Stimulated activated memory B cell treated with anti-CD40 and anti-IgM and Interleukin-4, amounts not matched to agents 10 μg/mL and 1 μg/mL and 100 μg/mL, for 72 hours (primary cell): ENCODE measurements around the gene PDZD8.

Source experiments
- ATAC-seq: fragments of 150-1000 bp; cut with Tn5 transposase; 2 replicates; pipeline ENCODE4 v1.10.0; 2021
- H3K27ac Mint-ChIP-seq: one replicate; pipeline ENCODE4 v1.8.0; 2022; ENCODE audit warnings: mild to moderate bottlenecking, mixed read lengths
- H3K27me3 Mint-ChIP-seq: one replicate; pipeline ENCODE4 v1.8.0; 2022; ENCODE audit warnings: mixed read lengths
- H3K36me3 Mint-ChIP-seq: one replicate; pipeline ENCODE4 v1.8.0; 2022; ENCODE audit warnings: mixed read lengths
- H3K4me1 Mint-ChIP-seq: one replicate; pipeline ENCODE4 v1.8.0; 2022; ENCODE audit warnings: mixed read lengths
- H3K4me3 Mint-ChIP-seq: one replicate; pipeline ENCODE4 v1.8.0; 2022; ENCODE audit warnings: mild to moderate bottlenecking, moderate library complexity, mixed read lengths
- H3K9me3 Mint-ChIP-seq: one replicate; pipeline ENCODE4 v1.8.0; 2022; ENCODE audit warnings: mixed read lengths

Gene PDZD8

DNA sequence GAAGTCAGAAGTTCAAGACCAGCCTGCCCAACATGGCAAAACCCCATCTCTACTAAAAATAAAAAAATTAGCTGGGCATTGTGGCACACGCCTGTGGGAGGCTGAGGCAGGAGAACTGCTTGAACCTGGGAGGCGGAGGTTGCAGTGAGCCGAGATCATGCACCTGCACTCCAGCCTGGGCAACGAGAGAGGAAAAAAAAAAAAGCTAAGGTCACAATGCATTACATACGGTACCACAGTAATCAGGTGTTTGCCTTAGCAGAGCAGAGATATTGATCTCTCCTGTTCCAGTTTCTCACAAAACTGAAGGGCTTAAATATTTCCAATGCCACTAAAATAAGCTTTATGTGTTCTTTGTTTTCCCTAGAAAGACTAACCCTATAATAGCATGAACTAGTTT, 7.5 kb downstream of the PDZD8 start:
- H3K4me1 Mint-ChIP-seq, result peaks cover 60% of the 10 kb centered on the region
- H3K9me3 Mint-ChIP-seq, result no peaks in the 10 kb centered on the region
- peaks cover 7% of the 10 kb centered on the region for H3K36me3 Mint-ChIP-seq
- H3K27me3 Mint-ChIP-seq, result no peaks in the 10 kb centered on the region
- H3K4me3 Mint-ChIP-seq, result no peak overlapping the region
- no peak for ATAC-seq
- H3K27ac Mint-ChIP-seq, result no peak overlapping the region

DNA sequence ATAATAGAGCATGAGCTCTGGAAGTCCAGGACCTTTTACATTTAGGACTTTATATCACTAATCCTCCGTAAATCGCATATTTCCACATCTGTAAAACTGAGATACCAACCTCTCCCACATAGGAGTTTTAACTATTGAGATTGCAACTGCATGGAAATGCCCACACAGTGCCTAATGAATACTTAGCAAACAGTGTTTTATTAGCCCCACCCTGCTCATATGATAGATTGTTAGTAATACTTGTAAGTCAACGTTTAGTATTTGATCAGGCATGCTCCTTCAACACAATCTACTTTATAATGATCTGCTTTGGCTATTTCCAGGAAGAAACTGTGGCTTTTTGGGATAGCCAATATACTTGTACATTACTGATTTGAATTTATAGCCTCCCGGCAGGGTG, 8.5 kb downstream of the PDZD8 start:
- no peak overlapping the region for H3K27ac Mint-ChIP-seq
- H3K36me3 Mint-ChIP-seq, result peaks cover 7% of the 10 kb centered on the region
- H3K27me3 Mint-ChIP-seq, result no peaks in the 10 kb centered on the region
- no peaks in the 10 kb centered on the region for H3K9me3 Mint-ChIP-seq
- no peak for ATAC-seq
- H3K4me1 Mint-ChIP-seq, result peaks cover 51% of the 10 kb centered on the region
- H3K4me3 Mint-ChIP-seq, result no peak overlapping the region

DNA sequence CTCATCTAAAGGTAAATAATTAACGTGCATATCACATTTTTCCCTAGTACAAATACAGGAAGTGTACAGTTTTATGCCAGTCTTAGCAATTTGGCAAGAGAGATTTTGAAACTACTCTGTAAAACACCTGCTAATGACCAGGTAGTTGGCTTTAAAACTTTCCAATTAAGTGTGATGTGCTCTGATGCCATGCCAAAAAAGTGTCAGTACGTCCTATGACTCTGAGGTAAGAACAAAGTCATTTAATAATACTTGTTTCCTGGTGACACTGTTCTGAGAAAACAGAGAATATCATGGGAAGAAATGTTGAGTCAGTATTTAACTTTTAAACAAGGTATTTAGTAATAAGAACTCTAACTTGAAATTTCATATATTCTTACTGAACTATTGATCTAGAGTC, 9.6 kb downstream of the PDZD8 start:
- Mint-ChIP-seq H3K4me3 (no peak overlapping the region), H3K27me3 (no peaks in the 10 kb centered on the region), H3K36me3 (peaks cover 7% of the 10 kb centered on the region), H3K9me3 (no peaks in the 10 kb centered on the region), H3K4me1 (peaks cover 44% of the 10 kb centered on the region), H3K27ac (no peak overlapping the region)
- no peak for ATAC-seq

- Mint-ChIP-seq H3K36me3 (peaks cover 2% of the 10 kb centered on the region), H3K4me3 (no peak overlapping the region), H3K27me3 (no peaks in the 10 kb centered on the region), H3K9me3 (no peaks in the 10 kb centered on the region), H3K27ac (no peak overlapping the region), H3K4me1 (peaks cover 42% of the 10 kb centered on the region)
- ATAC-seq, result no peak
These were observed 10.9 kb downstream of the PDZD8 start for GRCh38 chr10:117364110-117364960.

GRCh38 chr10:117363028-117363427, 12.2 kb downstream of the PDZD8 start:
- Mint-ChIP-seq H3K4me3 (no peak overlapping the region), H3K27me3 (no peaks in the 10 kb centered on the region), H3K27ac (no peak overlapping the region), H3K9me3 (no peaks in the 10 kb centered on the region), H3K4me1 (peaks cover 47% of the 10 kb centered on the region), H3K36me3 (no peaks in the 10 kb centered on the region)
- ATAC-seq, result no peak

GRCh38 chr10:117362313-117362712, 12.9 kb downstream of the PDZD8 start:
- no peak overlapping the region for H3K27ac Mint-ChIP-seq
- H3K4me1 Mint-ChIP-seq, result peaks cover 47% of the 10 kb centered on the region
- no peak for ATAC-seq
- no peaks in the 10 kb centered on the region for H3K36me3 Mint-ChIP-seq
- H3K27me3 Mint-ChIP-seq, result no peaks in the 10 kb centered on the region
- H3K9me3 Mint-ChIP-seq, result no peaks in the 10 kb centered on the region
- H3K4me3 Mint-ChIP-seq, result no peak overlapping the region

DNA sequence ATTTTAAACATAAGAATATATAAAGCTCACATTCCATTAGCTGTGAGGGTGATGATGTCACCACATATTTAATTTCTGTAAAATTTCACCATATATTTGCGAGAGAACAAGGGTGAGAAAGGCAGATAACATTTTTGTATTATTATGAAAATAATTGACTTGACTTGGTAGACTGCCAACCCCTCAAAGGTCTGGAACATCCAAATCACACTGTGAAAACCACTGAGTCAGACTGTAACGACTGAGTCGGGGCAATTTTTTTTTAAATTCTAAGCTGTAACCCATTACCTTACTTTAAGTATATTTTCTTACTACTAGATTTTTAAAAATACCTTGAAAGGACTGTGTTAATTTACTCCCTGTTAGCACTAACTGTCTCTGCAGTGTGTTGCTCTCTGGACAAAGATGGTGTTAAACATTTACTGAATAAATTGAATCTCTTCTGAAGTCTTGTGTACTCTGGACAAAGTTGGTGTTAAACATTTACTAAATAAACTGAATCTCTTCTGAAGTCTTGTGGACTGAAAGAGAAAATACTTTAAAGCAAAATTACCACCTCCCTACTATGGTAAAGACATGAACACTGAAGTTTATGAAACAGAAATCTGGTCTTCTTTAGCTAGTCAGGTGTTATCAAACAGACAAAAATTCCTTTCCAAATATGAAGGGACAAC, 14.1 kb downstream of the PDZD8 start:
- H3K4me1 Mint-ChIP-seq, result peaks cover 40% of the 10 kb centered on the region
- no peak for ATAC-seq
- H3K27me3 Mint-ChIP-seq, result no peaks in the 10 kb centered on the region

DNA sequence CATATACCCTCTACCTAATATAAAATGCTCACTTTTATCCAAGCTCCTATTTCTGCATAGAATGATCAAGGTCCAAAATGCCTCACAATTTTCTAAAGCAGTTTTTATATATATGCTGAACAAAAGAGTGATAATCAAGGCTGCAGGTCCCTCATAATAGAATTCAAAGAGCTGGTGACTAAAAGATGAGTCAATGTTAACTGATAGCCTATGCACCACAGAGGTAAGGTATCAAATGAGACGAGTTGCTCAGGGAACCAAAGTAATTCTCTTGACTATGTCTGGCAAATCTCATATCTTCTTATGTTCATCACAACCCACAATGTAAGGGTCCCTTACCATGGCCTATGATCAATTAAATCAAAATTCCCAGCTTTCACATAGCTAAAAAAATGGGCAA, 15.2 kb downstream of the PDZD8 start:
- ATAC-seq, result no peak
- peaks cover 38% of the 10 kb centered on the region for H3K4me1 Mint-ChIP-seq
- no peaks in the 10 kb centered on the region for H3K36me3 Mint-ChIP-seq
- no peak overlapping the region for H3K27ac Mint-ChIP-seq
- no peaks in the 10 kb centered on the region for H3K27me3 Mint-ChIP-seq
- no peaks in the 10 kb centered on the region for H3K9me3 Mint-ChIP-seq
- no peak overlapping the region for H3K4me3 Mint-ChIP-seq

More for the DNA sequence above, 14.1 kb downstream of the PDZD8 start:
- H3K36me3 Mint-ChIP-seq, result no peaks in the 10 kb centered on the region
- H3K4me3 Mint-ChIP-seq, result no peak overlapping the region
- no peak overlapping the region for H3K27ac Mint-ChIP-seq
- no peaks in the 10 kb centered on the region for H3K9me3 Mint-ChIP-seq

DNA sequence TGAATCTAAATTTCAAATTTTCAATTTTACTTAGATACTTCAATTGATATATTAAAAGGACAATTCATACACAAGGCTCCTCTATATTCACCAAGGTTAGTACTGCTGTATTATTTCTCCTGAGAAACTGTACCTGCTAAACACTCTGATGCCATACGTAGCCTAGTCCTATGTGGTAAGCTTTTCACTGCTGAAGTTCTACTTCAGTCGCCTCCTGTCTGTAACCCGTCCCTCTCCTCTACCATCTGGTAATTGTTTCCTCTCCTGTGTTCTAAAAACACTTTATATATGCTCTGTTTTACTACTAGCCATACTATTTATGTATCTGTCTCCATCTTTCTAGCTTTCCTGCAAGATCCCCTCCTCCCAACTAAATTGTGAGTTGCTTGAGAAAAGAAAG, 20.2 kb downstream of the PDZD8 start:
- Mint-ChIP-seq H3K27ac (no peak overlapping the region), H3K4me1 (peaks cover 53% of the 10 kb centered on the region), H3K36me3 (no peaks in the 10 kb centered on the region), H3K27me3 (no peaks in the 10 kb centered on the region), H3K9me3 (no peaks in the 10 kb centered on the region), H3K4me3 (no peak overlapping the region)
- ATAC-seq, result no peak

DNA sequence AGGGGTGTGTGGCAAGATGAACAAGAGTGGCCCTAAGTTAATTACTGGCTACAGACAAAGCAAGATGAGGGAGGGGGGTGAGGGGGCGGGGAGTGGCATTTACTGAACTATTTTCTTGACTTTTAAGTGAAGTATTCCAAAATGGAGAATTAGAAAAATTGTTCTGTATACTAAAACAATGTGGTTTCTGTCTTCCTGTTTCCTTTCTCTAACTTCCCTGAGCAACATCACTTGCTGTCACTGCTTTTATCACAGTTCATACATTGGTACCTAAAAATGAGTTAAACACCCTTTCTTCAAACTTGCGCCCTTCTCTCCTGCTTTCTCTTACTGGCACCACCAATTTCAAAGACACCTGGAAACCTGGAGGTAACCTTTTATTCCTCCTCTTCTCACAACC, 21.6 kb downstream of the PDZD8 start:
- ATAC-seq, result no peak
- no peaks in the 10 kb centered on the region for H3K9me3 Mint-ChIP-seq
- no peak overlapping the region for H3K4me3 Mint-ChIP-seq
- H3K27ac Mint-ChIP-seq, result no peak overlapping the region
- H3K27me3 Mint-ChIP-seq, result no peaks in the 10 kb centered on the region
- peaks cover 58% of the 10 kb centered on the region for H3K4me1 Mint-ChIP-seq
- H3K36me3 Mint-ChIP-seq, result peaks cover 5% of the 10 kb centered on the region

- H3K27me3 Mint-ChIP-seq, result no peaks in the 10 kb centered on the region
- no peak overlapping the region for H3K27ac Mint-ChIP-seq
- no peak for ATAC-seq
- H3K36me3 Mint-ChIP-seq, result peaks cover 7% of the 10 kb centered on the region
- peaks cover 52% of the 10 kb centered on the region for H3K4me1 Mint-ChIP-seq
- no peaks in the 10 kb centered on the region for H3K9me3 Mint-ChIP-seq
- H3K4me3 Mint-ChIP-seq, result no peak overlapping the region
These were observed 22.5 kb downstream of the PDZD8 start for GRCh38 chr10:117352724-117353123.

- H3K27me3 Mint-ChIP-seq, result no peaks in the 10 kb centered on the region
- H3K4me3 Mint-ChIP-seq, result no peak overlapping the region
- no peak for ATAC-seq
- H3K27ac Mint-ChIP-seq, result no peak overlapping the region
- no peaks in the 10 kb centered on the region for H3K9me3 Mint-ChIP-seq
- peaks cover 59% of the 10 kb centered on the region for H3K4me1 Mint-ChIP-seq
- H3K36me3 Mint-ChIP-seq, result peaks cover 12% of the 10 kb centered on the region
These were observed 23.2 kb downstream of the PDZD8 start for GRCh38 chr10:117351996-117352395.

GRCh38 chr10:117351558-117351957, 23.7 kb downstream of the PDZD8 start:
- no peaks in the 10 kb centered on the region for H3K9me3 Mint-ChIP-seq
- peak overlapping the region; percentile 23 for H3K27ac Mint-ChIP-seq
- H3K27me3 Mint-ChIP-seq, result no peaks in the 10 kb centered on the region
- no peak for ATAC-seq
- H3K4me3 Mint-ChIP-seq, result no peak overlapping the region
- peaks cover 64% of the 10 kb centered on the region for H3K4me1 Mint-ChIP-seq
- peaks cover 12% of the 10 kb centered on the region for H3K36me3 Mint-ChIP-seq

DNA sequence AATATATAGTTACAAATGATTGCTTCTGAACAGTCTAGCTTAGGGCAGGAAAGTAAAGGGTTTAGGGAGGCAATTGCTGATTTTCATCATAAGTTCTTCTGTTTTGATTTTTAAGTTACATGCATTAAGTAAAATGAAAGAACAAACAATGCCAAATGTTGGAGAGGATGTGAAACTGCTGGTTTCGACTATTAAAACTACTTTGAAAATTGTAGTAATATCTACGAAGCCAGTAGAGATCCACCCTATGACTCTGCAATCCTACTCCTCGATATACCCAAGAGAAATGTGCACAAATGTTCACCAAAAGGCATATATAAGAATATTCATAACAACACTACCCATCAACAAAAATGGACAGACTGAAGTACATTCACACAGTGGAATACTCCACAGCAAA, 24.3 kb downstream of the PDZD8 start:
- Mint-ChIP-seq H3K9me3 (no peaks in the 10 kb centered on the region), H3K4me1 (peaks cover 70% of the 10 kb centered on the region), H3K27ac (peak overlapping the region; percentile 23), H3K4me3 (no peak overlapping the region), H3K27me3 (no peaks in the 10 kb centered on the region), H3K36me3 (peaks cover 12% of the 10 kb centered on the region)
- ATAC-seq, result no peak

DNA sequence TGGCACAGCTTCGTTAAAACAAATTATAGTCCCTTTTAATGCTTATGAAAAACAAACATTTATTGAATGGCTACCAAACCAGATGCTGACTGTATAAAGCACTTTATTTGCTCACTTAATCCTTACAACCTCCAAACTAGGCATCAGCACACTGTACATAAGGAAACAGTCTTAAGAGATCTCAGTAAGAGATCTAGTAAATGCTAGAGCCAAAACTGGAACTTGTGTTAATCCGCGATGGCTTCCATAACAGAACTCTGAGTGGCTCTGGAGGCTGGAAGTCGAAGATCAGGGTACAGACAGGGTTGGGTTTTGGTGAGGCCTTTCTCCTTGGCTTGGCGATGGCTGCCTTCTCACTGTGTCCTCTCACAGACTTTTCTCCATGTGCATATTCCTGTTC, 27.0 kb downstream of the PDZD8 start:
- H3K4me3 Mint-ChIP-seq, result no peak overlapping the region
- no peaks in the 10 kb centered on the region for H3K27me3 Mint-ChIP-seq
- H3K36me3 Mint-ChIP-seq, result peaks cover 18% of the 10 kb centered on the region
- no peak for ATAC-seq
- H3K4me1 Mint-ChIP-seq, result peaks cover 67% of the 10 kb centered on the region
- no peaks in the 10 kb centered on the region for H3K9me3 Mint-ChIP-seq
- no peak overlapping the region for H3K27ac Mint-ChIP-seq

- ATAC-seq, result no peak
- Mint-ChIP-seq H3K4me3 (no peak overlapping the region), H3K27ac (no peak overlapping the region), H3K4me1 (peaks cover 64% of the 10 kb centered on the region), H3K9me3 (no peaks in the 10 kb centered on the region), H3K27me3 (no peaks in the 10 kb centered on the region), H3K36me3 (peaks cover 18% of the 10 kb centered on the region)
These were observed 28.7 kb downstream of the PDZD8 start for GRCh38 chr10:117346574-117346973.
